ENCODE results near the gene FAM53A. TPM values are rescaled to one million over a fixed set of nuclear protein-coding genes. Genes with fewer than 3 reads are reported as not detected.

Gene FAM53A
- total and polyA plus RNA-seq, 2 of the 13 experiments (the other 11 are each of a cell fraction or from before 2014, with no cell fraction given) = 0.48 to 1.1 TPM

- no peak for TF ChIP-seq ZSCAN5A (CRISPR knock-in tag; IDR thresholded peaks at IDR 0.05; ENCODE audit: borderline replicate concordance)
- TF ChIP-seq MZF1 (CRISPR knock-in tag; IDR thresholded peaks at IDR 0.05; ENCODE audit: borderline replicate concordance) = no peak
- peak; percentile 77 for TF ChIP-seq ZNF574 (CRISPR knock-in tag; IDR thresholded peaks at IDR 0.05)
- TF ChIP-seq KDM2A (CRISPR knock-in tag; IDR thresholded peaks at IDR 0.05; ENCODE audit: borderline replicate concordance, low read depth) = peak; percentile 37; the same call in 1 of the 2 replicates
- TF ChIP-seq NR2F2 (IDR thresholded peaks at IDR 0.05; ENCODE audit: borderline replicate concordance, low read depth) = no peak
- TF ChIP-seq TERF1 (CRISPR knock-in tag; IDR thresholded peaks at IDR 0.05) = no peak
- no peak for TF ChIP-seq SMAD3 (CRISPR knock-in tag; IDR thresholded peaks at IDR 0.05)
- no peak for TF ChIP-seq ZNF773 (CRISPR knock-in tag; IDR thresholded peaks at IDR 0.05; ENCODE audit: borderline replicate concordance)
- TF ChIP-seq BRD4 (CRISPR knock-in tag; IDR thresholded peaks at IDR 0.05) = no peak
- TF ChIP-seq KAT8 (CRISPR knock-in tag; IDR thresholded peaks at IDR 0.05) = 0 out of 2 replicates have a peak, but pooled peaks have one; percentile 27
- peak; percentile 31; the same call in 1 of the 2 replicates for TF ChIP-seq SPEN (CRISPR knock-in tag; IDR thresholded peaks at IDR 0.05; ENCODE audit: low read depth)
- TF ChIP-seq ATF1 (CRISPR knock-in tag; IDR thresholded peaks at IDR 0.05) = no peak
- peak; percentile 69 for TF ChIP-seq XRCC5 (optimal IDR thresholded peaks at IDR 0.05; ENCODE audit: low read length)
- TF ChIP-seq ZZZ3 (CRISPR knock-in tag; IDR thresholded peaks at IDR 0.05; ENCODE audit: borderline replicate concordance) = no peak
- TF ChIP-seq NFE2L2 (IDR thresholded peaks at IDR 0.05; ENCODE audit: low read length) = no peak
Observed at GRCh38 chr4:1693131-1693896, 9.2 kb upstream of the FAM53A start (continued).

Data from HepG2 (cell line).